ENCODE measurements around the gene P2RY14. TPM values are rescaled to one million over a fixed set of nuclear protein-coding genes. Genes with fewer than 3 reads are reported as not detected.
A peak's percentile ranks its signal among the peaks of the same experiment; 100 is the strongest.

P2RY14 gene
- total RNA-seq, 1 donor from 2014 or later, result 0.11 TPM

- FAIRE-seq, result no peak
- Mint-ChIP-seq H3K4me1 (ENCODE audit: low read depth, unreplicated experiment) (peaks cover 27% of the 10 kb centered on the region), H3K36me3 (ENCODE audit: low read depth, unreplicated experiment) (no peaks in the 10 kb centered on the region), H3K27me3 (ENCODE audit: low read depth, unreplicated experiment) (no peaks in the 10 kb centered on the region), H3K4me3 (ENCODE audit: unreplicated experiment) (no peak overlapping the region), H3K9me3 (ENCODE audit: unreplicated experiment) (no peaks in the 10 kb centered on the region), H3K27ac (ENCODE audit: unreplicated experiment) (no peak overlapping the region)
- Histone ChIP-seq H3K27ac (ENCODE audit: low read depth, low read length) (no peak overlapping the region), H3K9ac (ENCODE audit: low read length) (no peak overlapping the region), H3K4me3 (ENCODE audit: insufficient read depth, low read depth, low read length) (no peak overlapping the region), H3K36me3 (ENCODE audit: insufficient read depth, low read length) (no peaks in the 10 kb centered on the region), H3K9me3 (ENCODE audit: insufficient read depth, low read depth, low read length) (no peaks in the 10 kb centered on the region), H4K20me1 (ENCODE audit: insufficient read depth, low read length) (no peaks in the 10 kb centered on the region), H3K4me1 (ENCODE audit: insufficient read depth, low read length) (no peaks in the 10 kb centered on the region), H3K27me3 (ENCODE audit: insufficient read depth, low read length) (no peaks in the 10 kb centered on the region), H3K4me2 (ENCODE audit: low read length) (no peak overlapping the region), H2AFZ (ENCODE audit: low read depth, low read length) (no peak overlapping the region), H3K79me2 (ENCODE audit: insufficient read depth, low read length) (no peaks in the 10 kb centered on the region)
- TF ChIP-seq EZH2 (IDR thresholded peaks at IDR 0.05; ENCODE audit: insufficient read depth, low read length), result no peak
- TF ChIP-seq, protein P1, sequence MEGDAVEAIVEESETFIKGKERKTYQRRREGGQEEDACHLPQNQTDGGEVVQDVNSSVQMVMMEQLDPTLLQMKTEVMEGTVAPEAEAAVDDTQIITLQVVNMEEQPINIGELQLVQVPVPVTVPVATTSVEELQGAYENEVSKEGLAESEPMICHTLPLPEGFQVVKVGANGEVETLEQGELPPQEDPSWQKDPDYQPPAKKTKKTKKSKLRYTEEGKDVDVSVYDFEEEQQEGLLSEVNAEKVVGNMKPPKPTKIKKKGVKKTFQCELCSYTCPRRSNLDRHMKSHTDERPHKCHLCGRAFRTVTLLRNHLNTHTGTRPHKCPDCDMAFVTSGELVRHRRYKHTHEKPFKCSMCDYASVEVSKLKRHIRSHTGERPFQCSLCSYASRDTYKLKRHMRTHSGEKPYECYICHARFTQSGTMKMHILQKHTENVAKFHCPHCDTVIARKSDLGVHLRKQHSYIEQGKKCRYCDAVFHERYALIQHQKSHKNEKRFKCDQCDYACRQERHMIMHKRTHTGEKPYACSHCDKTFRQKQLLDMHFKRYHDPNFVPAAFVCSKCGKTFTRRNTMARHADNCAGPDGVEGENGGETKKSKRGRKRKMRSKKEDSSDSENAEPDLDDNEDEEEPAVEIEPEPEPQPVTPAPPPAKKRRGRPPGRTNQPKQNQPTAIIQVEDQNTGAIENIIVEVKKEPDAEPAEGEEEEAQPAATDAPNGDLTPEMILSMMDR (IDR thresholded peaks at IDR 0.05; ENCODE audit: insufficient read depth, low read depth, low read length), result no peak
- no peak for DNase-seq (ENCODE audit: low read depth)
Observed at GRCh38 chr3:151206201-151206600, 72.1 kb downstream of the P2RY14 start.

DNA sequence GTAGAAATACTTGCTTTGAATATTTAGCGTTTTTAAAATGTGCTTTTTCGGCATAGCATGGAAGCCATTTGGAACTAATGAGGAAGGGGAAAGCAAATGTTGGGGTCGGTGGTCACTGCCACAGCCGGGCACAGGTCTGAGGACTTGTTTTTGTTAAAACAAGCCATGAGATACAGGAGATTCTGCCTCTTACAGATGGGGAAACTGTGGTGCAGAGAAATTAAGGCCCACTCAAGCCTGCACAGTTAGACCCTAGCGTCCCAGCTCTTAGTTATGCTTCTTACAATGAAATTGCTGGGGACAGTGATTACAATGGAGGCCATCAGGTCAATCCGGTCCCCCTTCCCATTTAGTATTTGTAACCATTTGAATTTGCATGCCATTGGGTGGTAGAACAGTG is 72.9 kb downstream of the P2RY14 start:
- Histone ChIP-seq H3K27ac (ENCODE audit: low read depth, low read length) (no peak overlapping the region), H3K79me2 (ENCODE audit: insufficient read depth, low read length) (no peaks in the 10 kb centered on the region), H3K4me2 (ENCODE audit: low read length) (no peak overlapping the region), H3K36me3 (ENCODE audit: insufficient read depth, low read length) (no peaks in the 10 kb centered on the region), H4K20me1 (ENCODE audit: insufficient read depth, low read length) (no peaks in the 10 kb centered on the region), H3K9ac (ENCODE audit: low read length) (no peak overlapping the region), H3K4me1 (ENCODE audit: insufficient read depth, low read length) (no peaks in the 10 kb centered on the region), H3K4me3 (ENCODE audit: insufficient read depth, low read depth, low read length) (no peak overlapping the region), H3K9me3 (ENCODE audit: insufficient read depth, low read depth, low read length) (no peaks in the 10 kb centered on the region), H3K27me3 (ENCODE audit: insufficient read depth, low read length) (no peaks in the 10 kb centered on the region), H2AFZ (ENCODE audit: low read depth, low read length) (no peak overlapping the region)
- Mint-ChIP-seq H3K4me1 (ENCODE audit: low read depth, unreplicated experiment) (peaks cover 24% of the 10 kb centered on the region), H3K27ac (ENCODE audit: unreplicated experiment) (peak overlapping the region; percentile 66), H3K27me3 (ENCODE audit: low read depth, unreplicated experiment) (no peaks in the 10 kb centered on the region), H3K4me3 (ENCODE audit: unreplicated experiment) (no peak overlapping the region), H3K9me3 (ENCODE audit: unreplicated experiment) (no peaks in the 10 kb centered on the region), H3K36me3 (ENCODE audit: low read depth, unreplicated experiment) (no peaks in the 10 kb centered on the region)
- FAIRE-seq, result no peak
- TF ChIP-seq, protein P1 (IDR thresholded peaks at IDR 0.05; ENCODE audit: insufficient read depth, low read depth, low read length), result no peak
- no peak for TF ChIP-seq EZH2 (IDR thresholded peaks at IDR 0.05; ENCODE audit: insufficient read depth, low read length)
- no peak for DNase-seq (ENCODE audit: low read depth)

GRCh38 chr3:151204530-151205402 is 73.6 kb downstream of the P2RY14 start:
- Histone ChIP-seq H3K79me2 (ENCODE audit: insufficient read depth, low read length) (no peaks in the 10 kb centered on the region), H2AFZ (ENCODE audit: low read depth, low read length) (no peak overlapping the region), H3K27me3 (ENCODE audit: insufficient read depth, low read length) (no peaks in the 10 kb centered on the region), H3K4me3 (ENCODE audit: insufficient read depth, low read depth, low read length) (no peak overlapping the region), H4K20me1 (ENCODE audit: insufficient read depth, low read length) (no peaks in the 10 kb centered on the region), H3K4me1 (ENCODE audit: insufficient read depth, low read length) (no peaks in the 10 kb centered on the region), H3K36me3 (ENCODE audit: insufficient read depth, low read length) (no peaks in the 10 kb centered on the region), H3K9me3 (ENCODE audit: insufficient read depth, low read depth, low read length) (no peaks in the 10 kb centered on the region), H3K4me2 (ENCODE audit: low read length) (no peak overlapping the region), H3K9ac (ENCODE audit: low read length) (no peak overlapping the region), H3K27ac (ENCODE audit: low read depth, low read length) (no peak overlapping the region)
- H3K9me3 Mint-ChIP-seq (ENCODE audit: unreplicated experiment), result no peaks in the 10 kb centered on the region
- H3K36me3 Mint-ChIP-seq (ENCODE audit: low read depth, unreplicated experiment), result no peaks in the 10 kb centered on the region
- H3K4me3 Mint-ChIP-seq (ENCODE audit: unreplicated experiment), result no peak overlapping the region
- FAIRE-seq (no peak), DNase-seq (ENCODE audit: low read depth) (no peak)
- no peak for TF ChIP-seq EZH2 (IDR thresholded peaks at IDR 0.05; ENCODE audit: insufficient read depth, low read length)
- TF ChIP-seq, protein P1 (IDR thresholded peaks at IDR 0.05; ENCODE audit: insufficient read depth, low read depth, low read length), result no peak
- H3K4me1 Mint-ChIP-seq (ENCODE audit: low read depth, unreplicated experiment), result peaks cover 20% of the 10 kb centered on the region
- no peaks in the 10 kb centered on the region for H3K27me3 Mint-ChIP-seq (ENCODE audit: low read depth, unreplicated experiment)
- no peak overlapping the region for H3K27ac Mint-ChIP-seq (ENCODE audit: unreplicated experiment)

Data from astrocyte (in vitro differentiated cells and primary cell).